Inflammatory macrophage treated with lipopolysaccharide for 1 hour (primary cell): ENCODE results near the gene CDH11.

Source experiments
- DNase-seq, 2 donors: peaks; one replicate each; pipeline ENCODE4 v3.0.0-alpha.2; 2020 to 2022

The CDH11 gene

DNA sequence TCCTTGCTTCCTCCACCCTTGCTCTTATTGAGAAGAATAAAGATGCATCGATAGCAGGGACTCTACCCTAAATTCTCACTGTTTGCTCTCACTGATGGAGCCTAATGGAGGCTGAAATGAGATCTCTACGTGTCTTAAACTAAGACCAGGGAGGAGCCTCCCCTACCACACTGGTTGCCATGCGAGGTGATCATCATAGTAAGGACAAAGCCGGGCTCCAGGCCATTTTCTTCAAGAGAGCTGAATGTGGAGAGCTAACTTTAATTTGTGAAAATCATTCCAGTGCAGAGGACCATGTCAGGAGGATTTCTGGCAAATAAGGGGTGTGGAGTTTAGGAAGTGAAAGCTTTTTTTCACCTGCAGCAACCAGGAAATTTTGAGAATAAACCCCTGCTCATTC, 5.6 kb downstream of the CDH11 start:
- DNase-seq: no peak

DNA sequence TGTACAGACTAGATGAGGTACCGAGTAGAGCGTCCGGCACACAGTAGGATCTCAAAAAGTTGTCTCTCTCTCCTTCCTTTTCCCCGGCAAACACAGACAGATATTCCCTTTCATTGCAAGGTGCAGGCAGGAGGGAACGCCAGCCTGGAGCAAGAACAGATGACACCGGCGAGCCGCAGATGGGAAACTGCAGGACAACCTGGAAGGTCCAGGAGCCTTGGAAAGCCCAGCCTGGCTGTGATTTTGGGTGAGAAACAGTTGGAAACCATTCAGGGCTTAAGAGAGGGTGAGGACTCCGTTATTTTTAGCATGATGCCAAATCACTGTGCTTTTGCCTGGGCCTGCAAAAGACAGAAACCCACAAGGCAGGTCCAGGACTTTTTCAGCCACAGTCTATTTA, 7.3 kb downstream of the CDH11 start:
- no peak for DNase-seq

DNA sequence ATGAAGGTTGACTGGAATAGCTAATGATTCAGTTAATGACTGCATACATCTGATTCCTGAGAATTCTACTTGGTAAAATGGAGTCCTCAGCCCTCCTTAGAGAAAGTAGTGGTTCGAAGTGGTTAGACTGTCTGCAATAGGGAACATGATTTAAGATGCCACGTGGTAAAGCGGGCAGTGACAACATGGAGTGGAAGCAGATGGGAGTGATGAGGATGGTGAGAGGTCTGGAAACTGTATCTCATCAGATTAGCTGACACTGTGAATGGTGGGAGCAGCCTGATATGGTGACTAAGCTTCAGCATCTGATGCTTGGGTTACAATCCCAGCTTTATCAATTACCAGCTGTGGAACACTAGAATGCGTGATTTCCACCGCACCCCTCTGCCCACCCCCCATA, 8.4 kb downstream of the CDH11 start:
- no peak for DNase-seq

DNA sequence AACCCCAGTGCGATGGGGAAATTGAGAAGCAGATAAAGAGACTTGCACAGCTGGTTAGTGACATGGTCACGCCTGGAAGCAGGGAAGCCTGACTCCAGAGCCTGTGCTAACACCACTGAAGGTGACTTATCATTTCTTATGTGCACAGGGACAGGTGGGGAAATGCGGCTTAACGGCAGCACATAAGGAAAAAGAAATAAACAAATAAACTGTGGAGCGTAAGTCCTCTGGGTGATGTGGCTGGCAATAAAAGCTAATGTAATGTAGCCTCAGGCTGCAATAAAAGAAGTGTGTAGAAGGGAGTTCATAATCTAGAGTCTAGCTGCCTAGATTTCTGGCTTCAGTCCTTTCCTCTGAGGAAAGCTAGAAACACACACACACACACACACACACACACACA, 10.6 kb downstream of the CDH11 start:
- no peak for DNase-seq

DNA sequence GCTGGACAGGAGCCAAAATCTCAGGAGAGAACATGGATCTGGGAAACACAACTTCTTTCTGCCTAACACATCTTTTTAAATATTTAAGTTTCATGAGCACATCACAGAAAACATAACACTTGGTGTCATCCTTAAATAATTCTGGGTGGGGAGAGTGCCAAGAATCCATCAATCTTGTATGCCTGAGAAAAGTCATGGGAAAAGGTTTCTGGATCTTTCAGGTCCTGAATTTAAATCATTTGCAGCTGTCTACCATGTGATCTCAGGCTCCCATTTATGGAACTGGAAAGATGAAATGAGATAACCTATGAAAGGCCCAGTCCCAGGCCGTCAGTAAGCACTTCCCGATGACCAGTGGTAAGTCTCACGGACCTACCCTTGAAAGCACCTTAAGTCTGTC, 15.1 kb downstream of the CDH11 start:
- no peak for DNase-seq

DNA sequence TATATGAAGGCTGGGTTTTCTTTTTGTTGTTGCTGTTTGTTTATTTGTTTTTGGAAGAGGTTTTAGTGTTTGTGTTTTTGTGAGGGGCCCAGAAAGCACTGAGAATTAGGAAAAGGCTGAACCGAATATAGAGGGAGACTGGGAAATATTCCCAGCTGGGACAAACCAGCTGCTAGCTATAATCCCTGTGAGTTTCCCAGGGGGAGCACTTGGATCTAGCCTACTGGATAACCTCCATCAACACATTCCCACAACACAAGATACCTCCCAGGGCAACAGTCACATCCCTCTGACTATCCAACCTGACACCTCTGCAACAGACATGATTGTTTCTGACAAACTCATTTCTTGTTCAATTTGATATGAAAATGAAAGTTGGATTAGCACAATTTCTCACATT, 16.7 kb downstream of the CDH11 start:
- no peak for DNase-seq

DNA sequence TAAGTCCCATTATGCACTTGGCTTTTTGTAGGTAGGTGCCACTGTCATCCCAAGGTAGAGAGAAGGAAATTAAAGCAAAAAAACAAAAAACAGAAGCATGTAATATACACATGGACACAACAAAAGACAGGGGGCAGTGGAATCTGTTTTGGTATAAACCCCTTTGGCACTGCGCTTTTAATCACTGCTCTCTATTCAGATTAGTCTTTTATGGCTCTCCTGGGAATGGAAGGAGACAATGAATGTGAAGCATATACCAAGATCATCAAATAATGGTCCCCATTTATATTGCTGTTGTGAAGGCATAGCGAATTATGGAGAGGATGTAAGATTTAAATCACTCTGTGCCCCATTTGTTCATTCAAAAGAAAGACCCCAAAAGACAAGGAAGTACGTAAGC, 17.4 kb downstream of the CDH11 start:
- no peak for DNase-seq

DNA sequence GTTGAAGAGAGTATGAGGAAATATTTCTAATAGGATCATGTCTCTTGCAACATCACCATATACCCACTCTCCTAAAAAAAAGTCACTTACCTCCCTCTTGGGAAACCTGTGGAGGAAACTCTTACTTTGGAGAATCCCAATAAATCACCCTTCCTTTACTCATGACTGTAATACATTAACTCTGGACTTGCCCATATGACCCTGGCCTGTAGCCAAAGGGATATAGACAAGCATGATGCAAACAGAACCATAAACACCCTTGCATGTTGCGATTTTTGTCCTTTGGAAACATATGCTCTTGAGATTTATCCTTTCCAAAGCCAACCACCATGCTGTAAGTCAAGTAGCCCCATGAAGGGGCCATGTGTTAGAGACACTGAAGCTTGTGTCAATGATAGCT, 19.5 kb downstream of the CDH11 start:
- no peak for DNase-seq

DNA sequence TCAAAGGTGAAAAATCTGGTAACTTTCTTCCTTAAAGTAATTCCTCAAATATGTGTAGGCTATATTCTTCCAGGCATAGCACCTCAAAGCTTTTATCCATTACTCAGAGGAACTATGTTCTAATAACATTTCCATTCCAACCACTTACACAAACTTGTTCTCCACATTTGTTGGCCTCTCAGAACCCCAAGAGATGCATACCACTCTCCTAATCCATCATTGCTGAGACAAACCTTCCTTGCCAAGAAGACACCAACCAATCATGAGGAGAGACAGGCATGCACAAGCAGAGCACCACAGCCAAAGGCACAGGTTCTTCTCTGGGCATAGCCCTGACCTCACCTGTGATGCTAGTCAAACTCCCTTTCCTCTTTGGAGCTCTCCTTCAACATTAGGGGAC, 20.9 kb downstream of the CDH11 start:
- no peak for DNase-seq

DNA sequence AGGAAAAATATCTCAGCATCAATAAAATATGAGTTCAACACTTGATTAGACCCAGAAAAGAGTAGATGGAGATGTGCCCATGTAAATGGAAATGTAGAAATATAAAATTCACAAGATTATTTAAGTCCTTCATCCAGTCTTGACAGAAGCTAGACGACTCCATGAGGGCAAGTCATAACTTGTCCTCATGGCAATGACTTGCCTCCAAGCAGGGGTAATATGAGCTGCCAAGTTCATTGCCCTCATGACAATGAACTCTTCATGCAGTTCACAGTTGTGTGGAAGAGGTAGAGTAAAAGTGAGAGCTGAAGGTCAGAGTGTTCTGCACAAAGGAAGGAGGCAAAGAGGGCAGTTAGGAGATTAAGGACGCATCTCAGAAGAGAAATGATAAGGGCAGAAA, 22.3 kb downstream of the CDH11 start:
- no peak for DNase-seq

DNA sequence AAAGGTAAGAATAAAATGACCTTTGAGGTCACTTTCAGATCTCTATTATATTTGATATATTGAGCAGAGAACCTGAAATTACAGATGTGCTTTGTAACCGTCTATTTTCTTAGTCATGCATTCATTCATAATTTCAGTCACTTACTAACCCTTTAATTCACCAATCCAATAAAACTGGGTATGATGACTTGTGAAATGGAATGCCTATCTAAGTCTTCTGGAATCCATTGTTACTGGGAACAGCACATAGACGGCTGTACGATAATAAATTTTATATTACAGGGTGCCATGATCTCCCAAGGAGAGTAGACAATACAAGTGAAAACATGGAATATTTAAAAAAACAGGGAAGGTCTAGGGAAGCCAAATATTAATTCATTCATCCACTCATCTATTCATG, 22.9 kb downstream of the CDH11 start:
- no peak for DNase-seq

DNA sequence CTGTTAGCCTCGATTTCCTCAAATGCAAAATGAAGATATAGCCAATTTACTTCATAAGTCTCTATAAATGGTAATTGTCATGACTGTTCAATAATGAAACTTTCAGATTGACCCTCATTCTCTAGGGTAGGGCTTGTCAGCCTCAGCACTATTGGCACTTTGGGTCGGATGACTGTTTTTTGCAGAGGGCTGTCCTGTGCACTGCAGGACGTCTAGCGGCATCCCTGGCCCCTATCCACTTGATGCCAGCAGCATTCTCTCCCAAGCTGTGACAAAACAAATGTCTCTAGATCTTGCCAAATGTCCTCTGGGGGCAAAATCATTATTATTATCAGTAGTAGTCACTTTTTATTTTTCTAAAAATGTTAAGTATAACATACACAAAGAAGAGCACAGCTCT, 24.6 kb downstream of the CDH11 start:
- no peak for DNase-seq

DNA sequence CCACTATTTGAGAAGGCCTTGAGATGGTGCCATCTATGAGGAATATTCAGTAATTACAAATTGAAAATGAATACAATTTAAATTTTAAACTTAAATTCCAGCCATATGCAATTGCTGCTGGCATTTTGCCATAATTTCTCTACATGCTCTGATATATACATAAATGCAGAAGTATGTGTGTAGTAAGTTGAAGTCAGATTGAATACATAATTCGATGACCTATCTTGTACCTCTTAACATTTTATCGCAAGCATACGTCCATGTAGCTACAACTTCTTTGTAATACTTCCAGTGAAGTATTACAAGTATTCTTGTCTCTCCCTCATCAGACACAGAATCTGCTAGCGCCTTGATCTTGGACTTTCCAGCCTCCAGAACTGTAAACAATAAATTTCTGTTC, 26.0 kb downstream of the CDH11 start:
- DNase-seq: no peak

DNA sequence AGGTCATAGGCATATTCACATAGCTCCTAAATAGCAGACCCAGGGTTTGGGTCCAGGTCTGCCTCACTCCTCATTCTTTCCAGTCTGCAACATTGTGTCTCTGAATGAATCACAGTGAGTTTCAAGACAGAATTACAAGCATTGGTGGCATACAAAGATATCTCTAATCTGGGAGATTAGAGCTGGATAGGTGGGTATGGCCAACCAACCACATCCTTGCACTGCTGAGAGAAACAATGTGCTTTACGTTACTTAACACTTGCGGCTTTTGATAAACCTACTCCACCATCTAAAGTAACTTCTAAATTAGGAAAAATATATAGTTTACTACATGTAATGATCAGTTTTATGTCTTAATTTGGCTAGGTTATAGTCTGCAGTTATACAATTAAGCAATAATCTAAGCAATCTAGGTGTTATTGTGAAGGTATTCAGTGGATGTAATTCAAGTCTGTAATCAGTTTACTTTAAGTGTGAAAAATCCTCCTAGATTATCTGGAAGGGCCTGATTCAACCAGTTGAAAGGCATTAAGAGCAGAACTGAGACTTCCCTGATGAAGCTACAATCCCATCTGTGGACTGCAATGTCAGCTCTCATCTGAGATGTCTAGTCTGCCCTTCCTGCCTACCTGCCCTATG, 26.7 kb downstream of the CDH11 start:
- DNase-seq: no peak

DNA sequence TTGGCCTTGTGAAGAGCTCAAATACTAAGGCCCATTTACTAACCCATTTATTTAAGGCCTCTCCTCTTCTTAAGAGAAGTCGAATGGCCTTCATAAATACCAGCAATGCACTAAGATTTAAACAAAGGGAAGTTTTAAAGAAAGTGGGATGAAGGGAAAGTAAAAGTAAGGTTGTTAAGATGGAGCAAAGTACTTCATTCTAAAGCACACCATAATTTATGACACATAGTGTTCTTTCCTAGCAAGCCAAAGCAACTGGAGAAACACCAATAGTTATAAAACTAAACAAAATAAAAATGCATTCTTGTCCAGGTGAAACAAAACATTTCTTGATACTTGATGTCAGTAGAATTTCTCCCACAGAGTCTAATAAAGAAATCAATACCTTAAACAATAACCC, 27.9 kb downstream of the CDH11 start:
- no peak for DNase-seq

DNA sequence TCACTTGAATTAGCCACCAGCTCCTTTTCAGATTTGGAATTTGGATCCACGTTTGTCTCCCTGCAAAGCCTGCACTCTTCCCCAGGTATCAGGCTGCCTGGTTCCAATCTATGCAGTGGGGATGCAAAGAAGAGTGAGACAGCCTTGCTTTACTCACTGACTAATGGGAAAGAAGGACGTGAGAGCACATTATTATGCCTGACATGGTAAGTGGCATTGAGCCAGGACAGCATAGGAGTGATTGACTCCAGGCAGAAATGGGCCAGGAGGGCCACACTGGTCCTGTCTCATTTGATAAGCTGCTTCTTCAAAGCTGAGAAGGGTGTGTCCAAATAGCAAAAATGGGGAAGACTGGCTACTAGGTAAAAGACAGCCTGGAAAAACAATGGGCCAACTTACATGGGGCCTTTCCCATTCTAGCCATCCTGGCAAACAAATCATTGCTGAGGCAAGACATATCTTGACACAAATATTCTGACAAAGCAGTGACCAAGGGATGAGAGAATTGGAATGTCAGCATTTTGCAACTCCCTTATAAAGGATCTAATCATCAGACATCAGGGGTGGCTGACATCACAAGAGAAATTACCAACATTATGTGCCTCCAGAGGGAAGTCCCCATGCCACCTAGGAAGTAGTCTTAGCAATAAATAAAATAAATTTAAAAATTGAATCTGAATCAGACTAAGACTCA, 38.6 kb downstream of the CDH11 start:
- DNase-seq: no peak

DNA sequence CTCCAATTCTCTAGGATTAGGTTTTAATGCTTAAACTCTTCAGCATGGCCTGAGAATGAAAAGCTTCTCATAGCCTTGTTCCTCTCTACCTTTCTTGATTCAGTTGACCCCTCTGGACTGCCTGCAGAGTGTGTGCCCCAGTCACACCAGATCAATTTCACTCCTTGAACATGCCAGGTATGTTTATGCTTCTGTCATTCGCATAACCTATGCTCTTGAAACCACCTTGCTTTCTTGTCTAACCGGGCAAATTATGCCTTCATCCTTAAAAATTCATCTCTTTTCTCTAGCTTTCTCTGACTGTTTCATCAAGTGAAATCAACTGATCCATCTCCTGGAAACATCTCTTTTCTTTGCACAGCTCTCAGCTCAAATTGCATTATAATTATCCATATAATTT, 42.3 kb downstream of the CDH11 start:
- DNase-seq: no peak

DNA sequence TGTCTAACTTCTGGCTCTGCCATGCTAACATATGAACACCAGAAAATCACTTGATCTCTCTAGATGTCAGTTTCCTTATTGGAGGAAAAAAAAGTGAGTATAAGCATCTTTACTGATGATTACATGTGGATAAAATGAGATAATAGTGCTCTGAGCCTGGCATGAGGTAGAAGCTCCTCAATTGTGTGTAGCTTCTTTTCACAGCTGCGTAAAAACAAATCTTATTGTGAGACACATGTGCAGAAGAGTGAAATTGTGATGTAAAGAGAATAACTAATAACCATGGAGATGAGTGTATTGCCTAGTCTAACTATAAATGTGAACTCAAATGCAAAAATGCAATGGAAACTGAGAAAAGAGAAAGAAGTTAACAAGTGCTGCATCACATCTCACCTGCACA, 44.7 kb downstream of the CDH11 start:
- DNase-seq: no peak

DNA sequence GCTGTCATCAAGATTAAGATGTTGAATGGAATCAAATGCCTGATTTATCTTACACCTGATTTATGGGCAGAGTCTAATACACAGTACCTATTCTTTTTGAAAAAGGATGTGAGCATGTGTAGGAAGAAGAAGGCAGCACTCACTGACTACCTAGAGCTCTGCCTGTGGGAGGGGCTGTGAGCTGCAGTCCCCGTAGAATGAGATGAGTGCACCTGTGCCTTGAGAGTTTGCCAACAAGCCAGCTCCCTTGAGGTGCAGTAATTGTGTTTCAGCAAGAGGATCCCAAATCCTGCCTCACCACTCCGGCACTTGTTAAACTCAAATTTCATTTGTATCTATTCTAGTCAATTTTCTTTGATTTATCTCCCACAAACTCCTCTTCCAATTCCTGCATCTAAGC, 46.0 kb downstream of the CDH11 start:
- no peak for DNase-seq

DNA sequence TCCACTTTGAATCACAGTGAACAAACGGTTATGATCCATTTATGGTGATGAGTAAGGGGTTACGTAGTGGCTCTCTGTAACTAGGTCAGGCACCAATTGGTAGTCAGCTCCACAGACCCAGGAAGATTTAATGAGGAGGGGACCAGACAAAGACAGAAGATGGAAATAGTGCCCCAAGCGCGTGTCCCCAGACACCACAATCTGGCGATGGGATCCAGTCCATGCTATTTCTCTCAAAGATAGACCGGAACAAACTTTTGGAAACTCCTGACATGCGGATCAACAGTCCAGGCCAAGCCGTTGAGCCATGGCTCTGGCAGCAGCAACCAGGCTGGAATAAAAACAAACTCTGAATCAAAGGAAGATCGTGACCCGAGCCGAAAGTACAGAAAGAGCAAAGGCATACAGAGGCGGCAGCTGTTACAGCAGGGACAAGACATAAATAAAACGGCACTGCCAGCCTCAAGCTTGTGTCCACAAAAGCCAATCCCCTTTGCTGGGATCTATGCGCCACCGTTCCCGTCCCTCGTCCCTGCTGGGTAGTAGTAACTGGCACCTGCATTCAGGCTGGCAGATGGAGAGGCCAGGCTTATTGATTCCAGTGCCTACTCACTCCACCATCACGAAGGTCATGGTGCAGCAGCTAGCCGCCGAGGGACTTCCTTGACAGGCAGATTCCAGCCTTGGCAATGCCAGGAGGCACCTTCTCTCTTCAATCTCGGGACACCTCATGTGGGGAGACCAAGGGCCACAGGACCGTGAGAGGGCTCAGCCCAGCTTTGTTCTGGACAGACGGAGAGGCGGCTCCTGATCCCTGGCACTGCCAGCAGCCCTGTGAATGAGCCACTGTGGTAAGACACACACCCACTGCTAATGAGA, 50.2 kb downstream of the CDH11 start:
- no peak for DNase-seq

DNA sequence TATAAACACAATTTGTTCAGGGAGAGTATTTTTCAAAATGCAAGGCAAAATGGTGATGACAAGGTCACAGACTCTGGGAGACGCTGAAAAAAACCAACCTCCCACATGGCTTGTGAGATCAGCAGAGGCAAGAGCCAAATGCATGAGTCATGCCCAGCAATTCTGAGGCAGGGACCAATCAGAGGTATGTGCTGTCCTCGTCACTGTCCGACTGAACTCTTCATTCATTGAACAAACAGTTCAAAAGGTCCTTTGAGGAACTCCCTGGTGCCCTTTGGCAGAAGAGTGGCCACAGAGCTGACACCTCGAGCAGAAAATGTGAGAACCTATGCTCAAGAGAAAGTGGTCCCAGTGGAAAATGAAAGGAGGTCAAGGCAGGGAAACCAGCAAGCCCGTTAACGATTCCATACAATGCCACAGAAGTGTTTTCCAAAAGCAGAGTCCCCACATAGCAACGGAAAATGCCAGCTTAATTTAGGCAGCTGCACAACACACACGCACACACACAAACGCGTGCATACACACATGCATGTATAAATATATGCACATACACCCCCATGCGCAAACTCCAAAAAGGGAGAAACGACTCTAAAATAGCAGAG, 50.9 kb downstream of the CDH11 start:
- no peak for DNase-seq

DNA sequence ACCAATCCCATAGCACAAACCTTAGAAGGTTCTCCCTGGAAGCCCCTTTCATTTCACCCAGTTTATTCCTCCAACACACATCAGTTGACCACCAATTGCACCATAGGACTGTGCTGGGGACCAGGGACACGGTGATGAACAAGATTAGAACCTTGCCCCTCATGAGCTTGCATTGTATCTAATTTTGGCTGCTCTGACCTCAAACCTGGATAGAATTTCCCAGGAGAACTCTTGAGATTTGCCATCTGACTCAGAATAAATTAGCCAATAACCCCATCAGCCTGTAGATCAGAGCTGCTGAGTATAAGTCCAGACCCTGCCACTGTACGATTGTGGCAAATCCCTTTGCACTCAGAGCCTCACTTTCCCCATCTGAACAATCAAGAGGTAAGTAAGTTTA, 52.1 kb downstream of the CDH11 start:
- DNase-seq: no peak

DNA sequence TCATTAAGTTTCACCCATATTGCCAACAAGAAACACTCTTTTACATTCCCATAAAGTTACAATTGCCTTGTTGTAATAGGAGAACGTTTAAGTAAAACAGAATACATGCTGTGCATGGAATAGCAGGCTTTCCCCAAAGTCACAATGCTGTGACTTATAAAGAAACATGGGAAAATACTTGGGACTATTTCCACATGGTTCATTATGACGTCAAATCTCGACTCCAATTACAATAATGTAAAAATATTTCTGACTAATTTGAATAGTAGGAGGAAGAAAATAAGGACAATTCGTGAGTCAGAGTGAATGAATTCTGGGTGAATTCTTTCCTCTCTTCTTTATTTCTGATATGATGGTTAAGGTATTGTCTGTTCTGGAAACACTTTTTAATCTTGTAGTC, 52.8 kb downstream of the CDH11 start:
- DNase-seq: no peak
